Peyer's patch (tissue), 4 donors: ENCODE measurements around the gene MYO15A.

Source experiments
- CTCF ChIP-seq, 6 experiments: fragments of 450-650 bp in 4 of 6; fragments of 200-600 bp in 2 of 6; sonication (generic) in 1 of 6; IDR thresholded peaks; one replicate each; pipeline ENCODE4 v1.5.1; 2017 to 2019; ENCODE audit warnings: antibody characterized with exemption in 6 of 6, mild to moderate bottlenecking in 3 of 6, moderate library complexity in 1 of 6
- POLR2A ChIP-seq, 2 donors: fragments of 450-650 bp; IDR thresholded peaks; one replicate each; pipeline ENCODE4 v1.5.1; 2017; ENCODE audit warnings: antibody characterized with exemption in 2 of 2, mild to moderate bottlenecking in 2 of 2, moderate library complexity in 2 of 2

DNA sequence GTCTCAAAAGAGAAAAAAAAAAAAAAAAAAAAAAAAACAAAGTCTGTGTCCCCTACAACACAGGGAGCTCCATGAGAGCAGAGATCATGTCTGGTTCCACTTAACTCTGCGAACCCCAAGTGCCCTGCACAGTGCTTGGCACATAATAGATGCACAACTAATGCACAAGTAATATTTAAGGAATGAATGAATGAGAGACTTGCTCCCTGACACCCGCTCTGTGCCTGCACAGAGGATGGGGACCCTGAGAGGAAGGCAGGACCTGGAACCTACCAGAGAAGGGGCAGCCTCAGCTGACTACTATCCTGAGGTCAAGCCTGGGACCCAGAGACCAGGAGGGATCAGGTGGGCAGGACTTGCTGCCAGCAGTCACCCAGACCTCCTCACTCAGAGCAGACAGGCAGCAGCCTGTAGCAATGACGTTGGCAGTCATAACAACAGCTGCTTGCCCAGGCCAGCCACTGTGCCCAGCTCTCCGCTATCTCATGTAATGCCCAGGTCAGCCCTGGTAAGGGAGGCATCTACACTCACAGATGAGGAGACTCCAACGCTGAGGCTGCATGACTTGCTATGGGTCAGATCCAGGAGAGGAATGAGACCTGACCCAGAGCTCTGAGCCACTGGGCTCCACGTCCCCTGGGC, 2.9 kb downstream of the MYO15A start:
- TF ChIP-seq CTCF (IDR thresholded peaks at IDR 0.05) (no peak), POLR2A (IDR thresholded peaks at IDR 0.05) (no peak)
